GM19193 (cell line): ENCODE results near the gene KCNQ1.

ENCODE experiments used
- POLR2A ChIP-seq: IDR thresholded peaks from 4 replicates; pipeline ENCODE4 v1.6.1; 2011; ENCODE audit not compliant: insufficient read depth, insufficient read length; ENCODE audit errors: extremely low read depth

KCNQ1 gene

DNA sequence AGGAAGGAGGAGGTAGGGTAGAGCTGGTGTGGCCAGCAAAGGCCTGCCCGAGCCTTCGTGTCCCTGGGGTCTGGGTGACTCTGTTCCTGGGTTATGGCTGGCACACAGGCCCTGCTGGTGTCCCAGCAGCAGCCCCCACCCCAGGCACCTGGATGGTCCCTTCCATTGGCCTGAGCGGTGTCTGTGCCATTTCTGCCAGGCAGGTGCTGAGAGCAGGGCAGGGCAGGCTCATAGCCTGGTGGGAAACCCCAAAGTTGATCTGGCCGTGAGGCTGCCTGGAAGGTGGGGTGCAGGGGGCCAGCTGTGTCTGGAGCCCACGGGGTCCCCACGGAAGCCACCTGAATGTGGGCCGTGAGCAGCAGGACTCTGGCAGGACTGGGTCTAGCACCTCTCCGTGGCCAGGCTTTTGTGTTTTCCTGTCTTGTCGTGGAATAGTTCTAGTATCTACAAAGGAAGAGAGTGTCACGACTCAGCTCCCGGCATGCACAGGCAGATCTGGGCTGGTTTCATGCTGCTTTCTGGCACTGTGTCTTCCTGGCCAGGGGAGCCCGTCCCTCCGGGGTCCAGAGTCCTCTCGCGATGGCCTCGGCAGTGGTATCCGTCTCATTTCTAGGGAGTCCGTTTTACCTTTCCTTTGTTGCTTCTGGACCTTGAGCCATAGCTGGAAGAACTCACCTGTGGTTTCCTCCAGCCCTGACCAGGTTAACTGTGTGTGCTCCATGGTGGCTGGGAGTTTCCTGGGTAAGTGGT is 83.7 kb downstream of the KCNQ1 start:
- TF ChIP-seq POLR2A = no peak

GRCh38 chr11:2529173-2529572 is 84.4 kb downstream of the KCNQ1 start:
- no peak for TF ChIP-seq POLR2A

DNA sequence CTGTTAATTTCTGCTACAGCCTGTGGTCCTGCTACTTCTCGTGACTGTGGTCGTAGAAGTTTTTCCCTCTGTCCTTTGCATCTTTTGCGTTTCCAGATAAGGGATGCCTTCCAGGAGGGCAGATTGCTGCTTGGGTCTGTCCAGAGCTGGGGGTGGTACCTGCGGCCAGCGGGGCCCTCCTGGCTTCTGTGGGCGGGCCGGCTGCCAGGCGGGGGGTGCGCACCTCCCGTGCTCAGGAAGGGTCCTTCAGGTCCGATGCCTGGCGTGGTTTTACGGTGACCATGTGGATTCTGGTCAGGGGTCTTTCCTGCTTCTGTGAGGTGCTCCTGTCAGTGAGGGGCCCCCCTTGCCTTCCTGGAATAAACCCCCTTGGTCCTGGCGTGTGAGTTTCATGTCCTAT is 84.8 kb downstream of the KCNQ1 start:
- no peak for TF ChIP-seq POLR2A

DNA sequence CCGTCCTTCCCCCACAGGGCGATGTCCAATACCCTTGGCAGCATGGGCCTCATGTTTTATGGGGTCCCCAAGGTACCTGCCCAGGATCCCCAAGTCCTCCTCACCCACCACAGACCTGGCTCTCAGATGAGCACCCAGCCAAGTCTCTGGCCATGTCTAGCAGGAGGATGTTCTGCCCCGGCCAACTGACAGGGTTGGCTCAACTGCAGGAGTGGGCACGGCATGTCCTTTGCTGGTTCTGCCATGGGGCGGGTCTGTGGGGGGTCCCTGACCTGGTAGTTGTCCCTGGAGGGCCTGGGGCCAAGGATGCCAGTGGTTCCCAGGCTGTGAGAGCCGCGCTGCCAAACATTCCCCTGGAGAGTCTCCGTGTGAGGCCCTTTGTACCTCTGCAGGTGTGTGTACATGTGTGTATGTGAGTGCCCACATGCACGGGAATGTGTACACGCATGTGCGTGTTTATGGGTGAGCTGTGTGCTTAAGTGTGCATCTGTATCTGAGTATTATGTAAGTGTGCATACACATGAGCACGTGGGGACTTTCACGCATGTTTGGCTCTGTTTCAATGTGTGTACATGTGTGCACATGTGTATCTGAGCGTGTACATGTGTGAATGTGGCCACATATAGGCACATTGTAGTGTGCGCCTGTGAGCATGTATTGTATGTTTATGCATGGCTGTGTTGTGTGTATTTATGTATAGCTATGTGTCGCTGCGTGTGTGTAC is 85.5 kb downstream of the KCNQ1 start:
- no peak for TF ChIP-seq POLR2A

DNA sequence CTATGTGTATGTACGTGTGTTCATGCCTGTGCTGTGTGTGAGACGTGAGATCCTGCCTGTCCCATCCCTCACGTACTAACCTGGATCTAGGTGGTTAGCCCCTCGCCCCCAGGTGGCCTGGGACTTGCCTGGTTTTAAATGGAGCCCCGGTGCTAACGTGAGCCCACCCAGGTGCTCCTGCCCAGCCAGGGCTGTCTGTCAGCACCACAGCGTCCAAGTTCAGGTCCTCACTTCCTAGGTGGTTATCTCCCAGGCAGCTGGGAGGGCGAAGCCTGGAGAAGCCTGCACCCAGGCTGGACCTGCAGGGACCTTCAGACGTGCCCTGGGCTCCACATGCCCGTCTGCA is 86.0 kb downstream of the KCNQ1 start:
- no peak for TF ChIP-seq POLR2A

GRCh38 chr11:2531277-2531986 is 86.6 kb downstream of the KCNQ1 start:
- TF ChIP-seq POLR2A = no peak

GRCh38 chr11:2531987-2532703 is 87.3 kb downstream of the KCNQ1 start:
- no peak for TF ChIP-seq POLR2A

DNA sequence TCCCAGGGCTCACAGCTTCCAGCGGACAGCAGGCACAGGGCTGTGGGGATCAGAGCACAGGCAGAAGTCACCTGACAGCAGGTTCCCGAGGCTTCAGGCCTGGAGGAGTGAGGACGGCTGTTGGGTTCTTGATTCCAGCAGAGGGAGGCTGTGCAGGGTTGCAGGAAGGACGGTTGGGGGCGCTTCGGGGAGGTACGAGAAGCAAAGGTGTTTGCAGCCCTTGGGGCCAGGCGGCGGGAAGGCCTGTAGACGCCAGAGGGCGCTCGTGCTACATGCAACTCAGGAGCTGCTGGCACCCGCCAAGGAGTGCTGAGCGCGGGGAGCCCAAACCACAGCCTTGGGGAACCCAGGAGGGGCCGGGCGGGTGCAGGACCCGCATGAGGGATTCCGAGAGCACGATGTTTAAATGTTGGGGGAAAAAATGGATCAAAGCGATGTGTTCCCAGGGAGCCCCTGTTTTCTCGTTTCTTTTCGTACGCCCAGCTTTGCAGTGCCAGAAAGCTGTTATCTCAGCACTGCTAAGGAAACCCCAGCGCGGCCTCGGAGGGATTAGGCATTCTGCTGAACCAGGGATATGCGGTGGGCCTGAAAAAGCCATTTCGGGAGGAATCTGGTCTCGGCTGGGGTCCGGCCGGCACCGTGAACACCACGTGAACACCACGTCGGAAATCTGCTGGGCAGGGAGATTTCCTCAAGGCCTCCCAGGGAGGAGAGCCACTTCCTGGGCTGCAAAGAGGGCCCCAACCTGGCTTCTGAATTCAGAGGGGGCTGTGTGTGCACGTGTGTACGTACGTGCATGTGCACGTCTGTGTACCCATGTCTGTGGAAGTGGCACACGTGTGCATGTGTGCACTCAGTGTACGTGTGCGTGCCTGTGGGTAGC is 88.1 kb downstream of the KCNQ1 start:
- no peak for TF ChIP-seq POLR2A

- no peak for TF ChIP-seq POLR2A
Measured at GRCh38 chr11:2533587-2534133, 88.9 kb downstream of the KCNQ1 start.

DNA sequence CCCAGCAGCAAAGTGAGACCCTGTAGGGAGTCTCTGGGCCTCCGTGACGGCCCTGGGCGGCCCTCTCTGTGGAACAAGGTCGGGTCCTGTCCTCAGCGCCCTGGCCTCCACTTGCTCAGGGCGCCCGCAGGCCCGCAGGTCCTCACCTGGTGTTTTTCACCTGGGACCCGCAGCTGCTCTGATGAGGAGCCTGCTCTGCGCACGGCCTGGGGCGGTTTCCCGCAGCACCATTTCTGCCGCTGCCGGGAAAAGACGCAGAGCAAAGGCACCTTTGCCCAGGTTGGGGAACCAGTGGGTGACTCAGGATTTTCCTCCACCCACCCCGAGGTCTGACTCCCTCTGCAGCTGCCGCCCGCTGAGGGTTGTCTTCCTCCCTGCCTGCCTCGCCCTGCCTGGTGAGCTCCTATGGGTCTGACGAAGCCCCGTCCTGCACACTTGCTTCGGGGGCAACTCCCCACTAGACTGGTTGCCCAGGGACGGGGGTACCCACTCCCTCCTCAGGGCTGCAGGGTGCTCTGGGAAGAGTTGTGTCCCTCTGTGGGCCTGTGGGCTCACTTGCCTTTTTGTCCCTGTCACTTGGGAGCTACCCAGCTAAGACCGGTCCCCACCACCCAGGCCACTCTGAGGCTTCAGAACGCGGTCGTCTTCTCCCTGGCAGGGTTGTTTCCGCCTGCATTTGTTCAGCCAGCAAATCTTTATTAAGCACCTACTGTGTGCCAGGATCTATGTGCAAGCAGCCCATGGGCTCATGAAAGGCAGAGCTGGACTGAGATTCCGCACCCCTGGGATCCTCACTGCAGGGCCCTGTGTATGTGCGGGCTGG is 89.5 kb downstream of the KCNQ1 start:
- TF ChIP-seq POLR2A = no peak

DNA sequence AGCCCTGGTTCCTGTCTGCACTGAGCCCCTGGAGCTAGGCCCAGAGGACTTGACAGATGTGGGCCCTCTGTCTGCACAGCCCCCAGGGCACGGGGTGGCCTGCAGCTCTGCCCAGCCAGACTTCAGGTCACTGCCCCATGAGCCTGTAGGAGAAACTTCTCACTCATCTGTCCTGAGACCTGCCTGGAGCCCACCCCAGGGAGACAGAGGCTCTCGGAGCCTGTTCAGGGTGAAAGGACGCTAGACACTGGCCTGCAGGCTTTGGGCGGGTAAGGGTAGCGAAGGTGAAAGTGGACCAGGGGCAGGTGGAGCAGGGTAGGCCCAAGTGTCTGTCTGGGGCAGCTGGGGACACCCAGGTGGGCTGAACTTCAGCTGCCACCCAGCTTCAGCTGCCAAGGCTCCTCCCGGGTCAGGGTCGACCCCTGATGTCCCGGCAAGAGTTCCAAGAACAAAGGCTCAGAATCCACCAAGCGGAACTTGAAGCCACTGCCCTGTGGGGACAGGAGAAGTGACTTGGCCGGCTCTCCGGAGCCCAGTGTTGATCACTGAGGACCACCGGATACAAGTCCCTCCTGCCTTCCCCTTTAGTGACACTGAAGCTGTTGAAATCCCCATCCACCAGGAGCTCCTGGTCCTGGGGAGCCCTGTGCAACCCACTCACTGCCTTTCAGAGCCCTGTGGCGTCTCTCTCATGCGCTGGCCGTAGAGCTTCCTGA is 90.3 kb downstream of the KCNQ1 start:
- no peak for TF ChIP-seq POLR2A

- TF ChIP-seq POLR2A = no peak
Measured at GRCh38 chr11:2535673-2536439, 91.0 kb downstream of the KCNQ1 start.
